Measurements from ENCODE around the gene LRRC27.

Gene LRRC27

DNA sequence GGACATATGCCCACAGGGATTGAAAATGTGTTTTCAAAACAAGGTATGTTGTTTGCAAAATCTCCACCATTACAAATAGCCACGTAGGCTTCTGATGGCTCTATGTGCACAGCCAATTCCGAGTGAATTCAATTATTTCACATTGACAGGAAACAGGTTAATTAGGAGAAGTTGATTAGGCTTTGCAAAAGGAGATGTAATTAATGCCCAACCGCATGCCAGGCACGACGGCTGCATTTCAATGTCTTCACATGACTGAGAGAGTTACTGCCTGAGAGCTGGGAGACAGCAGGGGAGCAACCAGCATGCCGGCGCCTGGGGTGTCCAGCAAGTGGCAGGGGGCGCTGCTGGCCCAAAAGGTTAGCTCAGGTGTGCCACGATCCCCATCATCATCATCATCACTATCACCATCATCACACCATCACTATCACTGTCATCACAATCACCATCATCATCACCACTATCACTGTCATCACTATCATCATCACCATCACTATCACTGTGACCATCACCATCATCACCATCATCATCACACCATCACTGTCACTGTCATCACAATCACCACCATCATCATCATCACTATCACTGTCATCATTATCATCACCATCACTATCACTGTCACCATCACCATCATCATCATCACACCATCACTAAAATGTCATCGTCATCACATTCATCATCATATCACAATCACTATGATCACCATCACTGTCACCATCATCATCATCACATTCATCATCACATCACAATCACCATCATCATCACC, 95.2 kb downstream of the LRRC27 start:
- DNase-seq (ENCODE audit: low read depth, low spot score) = no peak

DNA sequence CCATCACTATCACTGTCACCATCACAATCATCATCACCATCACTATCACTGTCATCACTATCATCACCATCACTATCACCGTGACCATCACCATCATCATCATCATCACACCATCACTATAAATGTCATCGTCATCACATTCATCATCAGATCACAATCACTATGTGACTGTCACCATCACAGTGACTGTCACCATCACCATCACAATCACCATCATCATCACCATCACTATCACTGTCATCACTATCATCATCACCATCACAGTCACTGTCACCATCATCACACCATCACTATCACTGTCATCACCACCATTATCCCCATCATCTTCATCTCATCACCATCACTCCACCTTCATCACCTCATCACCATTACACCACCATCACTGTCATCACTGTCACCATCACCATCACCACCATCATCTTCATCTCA, 96.0 kb downstream of the LRRC27 start:
- no peak for DNase-seq (ENCODE audit: low read depth, low spot score)

DNA sequence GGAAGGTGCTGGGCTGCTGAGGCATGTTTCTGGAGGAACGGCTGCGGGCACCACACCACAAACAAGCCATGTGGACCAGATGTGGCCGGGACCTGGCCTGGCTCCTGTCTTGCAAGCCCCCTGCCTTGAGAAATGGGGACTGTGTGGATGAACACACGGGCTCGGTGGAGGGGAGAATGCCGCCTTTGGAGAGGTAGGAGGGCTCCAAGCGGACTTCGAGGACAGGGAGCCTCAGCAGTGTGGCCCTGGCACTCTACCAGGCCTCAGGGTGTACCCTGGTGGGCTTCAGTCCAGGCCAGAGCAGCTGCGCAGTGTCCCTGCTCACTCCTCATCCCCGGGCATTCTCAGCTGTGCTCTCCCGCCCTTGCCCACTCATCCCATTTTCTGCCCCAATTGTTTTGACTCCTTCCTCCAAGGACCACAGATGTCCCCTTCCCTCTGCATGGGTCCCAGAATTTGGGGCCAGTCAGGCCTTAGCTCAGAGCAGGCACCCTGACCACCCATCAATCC, 96.5 kb downstream of the LRRC27 start:
- no peak for DNase-seq (ENCODE audit: low read depth, low spot score)

Measured in smooth muscle cell of the brain vasculature (primary cell).